Erythroblast (primary cell): ENCODE data around the gene ALDH3B1.
"Not testable (repeated sequence)": the region's sequence is repeated elsewhere in the genome, so short reads cannot be mapped to it uniquely, and the experiment has no call there.

ENCODE experiments used
- GATA1 ChIP-seq: IDR thresholded peaks from 2 replicates; pipeline ENCODE4 v1.6.1; 2011; ENCODE audit warnings: low read depth, mild to moderate bottlenecking, control low read depth, low read length, moderate library complexity
- POLR2A ChIP-seq: IDR thresholded peaks from 2 replicates; pipeline ENCODE4 v1.6.1; 2011; ENCODE audit warnings: mild to moderate bottlenecking, low read length

DNA sequence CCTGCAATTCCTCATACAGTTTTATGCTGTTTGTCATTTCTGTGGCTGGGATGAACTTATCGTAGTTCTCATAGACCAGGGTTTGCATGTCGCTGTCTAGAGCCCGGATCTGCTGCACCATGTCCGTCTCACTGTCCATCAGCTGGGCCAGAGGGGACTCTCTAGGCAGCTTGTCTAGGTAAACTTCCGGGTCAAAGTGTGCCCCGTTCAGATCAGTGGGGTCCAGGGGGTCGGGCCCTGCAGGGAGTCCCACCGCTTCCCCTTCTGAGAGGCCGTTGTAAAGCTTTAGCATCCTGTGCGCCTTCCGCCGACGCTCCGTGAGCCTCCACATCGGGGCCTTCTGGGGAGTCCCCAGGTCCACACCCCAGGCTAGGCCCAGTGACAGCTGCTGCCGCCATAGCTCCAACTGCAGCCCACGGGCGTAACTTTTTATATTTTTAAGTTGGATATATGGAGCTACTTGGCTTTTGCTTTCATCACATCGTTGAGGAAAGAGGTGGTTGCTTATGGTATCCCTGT, 44.2 kb upstream of the ALDH3B1 start:
- not testable (repeated sequence) for TF ChIP-seq POLR2A, GATA1
